Pancreas (tissue), 10 donors: ENCODE results near the gene AMMECR1L. TPM values are rescaled to one million over a fixed set of nuclear protein-coding genes. Genes with fewer than 3 reads are reported as not detected.
A peak's percentile ranks its signal among the peaks of the same experiment; 100 is the strongest.
"Not testable (repeated sequence)": the region's sequence is repeated elsewhere in the genome, so short reads cannot be mapped to it uniquely, and the experiment has no call there.

Source experiments
- ATAC-seq, 4 donors: fragments of 200-7000 bp; cut with Tn5 transposase; one replicate each; pipeline versions ENCODE4 v1.8.0 to v1.9.1; 2020; ENCODE audit warnings: mild to moderate bottlenecking in 4 of 4, moderate library complexity in 4 of 4
- DNase-seq, 6 donors: peaks; one replicate each; pipeline ENCODE4 v3.0.0-alpha.2; 2020
- FAIRE-seq: peaks from 2 replicates; lab custom pipeline; 2012; peaks lifted over from hg19 to GRCh38; lab: Jason Lieb, UNC
- H3K27ac ChIP-seq, 4 donors: fragments of 200-600 bp; sonication (generic); 1 replicate in 3 of 4; 2 replicates in 1 of 4; pipeline versions ENCODE4 v1.5.0 to v1.8.0; 2020
- H3K27me3 ChIP-seq, 4 donors: fragments of 200-600 bp; one replicate each; pipeline ENCODE4 v1.8.0; 2021
- H3K36me3 ChIP-seq, 3 donors: fragments of 200-600 bp; sonication (generic) in 1 of 3; one replicate each; pipeline versions ENCODE4 v1.5.0 to v1.8.0; 2020 to 2021
- H3K4me1 ChIP-seq, 3 donors: fragments of 200-600 bp; one replicate each; pipeline ENCODE4 v1.8.0; 2021
- H3K4me3 ChIP-seq, 4 donors: fragments of 200-600 bp; sonication (generic) in 2 of 4; one replicate each; pipeline versions ENCODE4 v1.5.0 to v1.8.0; 2020 to 2021
- H3K9me3 ChIP-seq, 4 donors: fragments of 200-600 bp; one replicate each; pipeline ENCODE4 v1.8.0; 2021
- CTCF ChIP-seq, 4 donors: fragments of 200-600 bp; sonication (generic) in 3 of 4; IDR thresholded peaks; one replicate each; pipeline versions ENCODE4 v1.5.0 to v1.8.0; 2021; ENCODE audit warnings: antibody characterized with exemption in 4 of 4
- WGBS, 2 donors: extraction: QIAGEN DNeasy Blood & Tissue Kit; methylation state at CpG; one replicate each; pipeline ENCODE4 v1.1.7; 2013; 5-methylcytosine and 5-hydroxymethylcytosine counted together
- intact Hi-C, 3 donors: fragments of 100-400 bp; cut with DNase I; formaldehyde crosslinking; loops; one replicate each; pipeline versions ENCODE4 v1.11.1 to v1.14.2; 2022
- polyA plus RNA-seq, 2 donors: library from polyadenylated mRNA; stranded (reverse); fragments of 200-250 nt; gene quantifications; one replicate each; pipeline ENCODE4 v1.2.3, GENCODE V29; 2013
- total RNA-seq, 6 donors: library from RNA; stranded (reverse); fragmentation: NEBNext Ultra II Directional in 4 of 6; extraction: Animal tissue kit (Norgen Biotek cat#: 25700) in 4 of 6; gene quantifications; one replicate each; pipeline versions ENCODE4 v1.2.1 to v1.2.4, GENCODE V29; 2021 to 2023
- donor health status: healthy with polysubstance abuse.
- donor health status: DM: no; HTN: no; CAD: no; lungs with moderate emphysema.
- donor health status: DM: no; HTN: no; CAD: no.
- donor health status: control.
- donor health status: control.
- donor health status: Bipolar disorder and iron deficiency.
- donor health status: DM: yes; HTN: yes; CAD: no.
- donor health status: DM: no; HTN: no; CAD: no.
- donor health status: DM: no; HTN: no; CAD: no.
- donor health status: DM: yes; HTN: yes; CAD: no.

Gene AMMECR1L
- total and polyA plus RNA-seq, 8 donors: 5.1 to 8.9 (median 6.0) TPM

GRCh38 chr2:127893033-127893432, 7.3 kb upstream of the AMMECR1L start:
- Histone ChIP-seq H3K27ac (no peak overlapping the region), H3K4me1 (peaks cover 0 to 14% (median under 1%) of the 10 kb centered on the region in 3 donors), H3K27me3 (no peaks in the 10 kb centered on the region), H3K4me3 (no peak overlapping the region), H3K36me3 (no peaks in the 10 kb centered on the region), H3K9me3 (no peaks in the 10 kb centered on the region)
- no peak for TF ChIP-seq CTCF (IDR thresholded peaks at IDR 0.05)
- WGBS, 2 donors: 91% methylated on average over 14 of the region's 14 CpGs
- DNase-seq (peak in 1 of 6 donors; percentile 39), ATAC-seq (no peak), FAIRE-seq (no peak)
- intact Hi-C loops: no loop called here

GRCh38 chr2:127891811-127892210, 6.1 kb upstream of the AMMECR1L start:
- no peaks in the 10 kb centered on the region for H3K36me3 ChIP-seq
- H3K4me1 ChIP-seq: peaks cover 3 to 16% (median 9%) of the 10 kb centered on the region in 3 donors
- TF ChIP-seq CTCF (IDR thresholded peaks at IDR 0.05): no peak
- intact Hi-C loops: no loop called here
- no peaks in the 10 kb centered on the region for H3K27me3 ChIP-seq
- H3K27ac ChIP-seq: peak overlapping the region in 1 of 4 donors; percentile 57
- H3K9me3 ChIP-seq: no peaks in the 10 kb centered on the region
- FAIRE-seq: no peak
- peak in 2 of 6 donors; percentile 41 to 59 for DNase-seq
- H3K4me3 ChIP-seq: no peak overlapping the region
- peak in 2 of 4 donors; percentile 21 to 71 for ATAC-seq
- WGBS, 2 donors: 62 to 66% methylated on average over 5 of the region's 5 CpGs

GRCh38 chr2:127890756-127891155, 5.0 kb upstream of the AMMECR1L start:
- H3K4me1 ChIP-seq: peaks cover 3 to 16% (median 9%) of the 10 kb centered on the region in 3 donors
- H3K4me3 ChIP-seq, H3K27me3 ChIP-seq, H3K36me3 ChIP-seq, ATAC-seq, FAIRE-seq, H3K27ac ChIP-seq, DNase-seq, H3K9me3 ChIP-seq, intact Hi-C loops: not testable (repeated sequence)
- WGBS, 2 donors: 89 to 95% methylated on average over 7 of the region's 7 CpGs

GRCh38 chr2:127888772-127889171, 3.0 kb upstream of the AMMECR1L start:
- no peaks in the 10 kb centered on the region for H3K27me3 ChIP-seq
- no peaks in the 10 kb centered on the region for H3K36me3 ChIP-seq
- intact Hi-C loops: no loop called here
- H3K4me1 ChIP-seq: peaks cover 6 to 25% (median 13%) of the 10 kb centered on the region in 3 donors
- WGBS, 2 donors: 96 to 97% methylated on average over 1 of the region's 1 CpG
- TF ChIP-seq CTCF (IDR thresholded peaks at IDR 0.05): no peak
- no peaks in the 10 kb centered on the region for H3K9me3 ChIP-seq
- ATAC-seq (no peak), FAIRE-seq (no peak), DNase-seq (no peak)
- H3K4me3 ChIP-seq: no peak overlapping the region
- H3K27ac ChIP-seq: no peak overlapping the region

- Histone ChIP-seq H3K4me3 (peak overlapping the region in 2 of 4 donors; percentile 59), H3K27ac (peak overlapping the region in 2 of 4 donors; percentile 18 to 91), H3K36me3 (no peaks in the 10 kb centered on the region), H3K27me3 (no peaks in the 10 kb centered on the region), H3K9me3 (no peaks in the 10 kb centered on the region), H3K4me1 (peaks cover 6 to 27% (median 13%) of the 10 kb centered on the region in 3 donors)
- 3 to 8% methylated on average over 1 of the region's 1 CpG for WGBS, 2 donors
- FAIRE-seq (no peak), ATAC-seq (no peak), DNase-seq (no peak)
- no peak for TF ChIP-seq CTCF (IDR thresholded peaks at IDR 0.05)
- intact Hi-C loops: no loop called here
Measured at GRCh38 chr2:127887776-127888130, 2.0 kb upstream of the AMMECR1L start.
